Testis (tissue), 2 donors: ENCODE measurements around the gene GRM5.

Source experiments
- CTCF ChIP-seq, 3 experiments: fragments of 450-650 bp in 2 of 3; fragments of 200-600 bp in 1 of 3; sonication (generic) in 1 of 3; IDR thresholded peaks; one replicate each; pipeline ENCODE4 v1.5.1; 2016 to 2019; ENCODE audit warnings: antibody characterized with exemption in 3 of 3, mild to moderate bottlenecking in 2 of 3, moderate library complexity in 1 of 3
- POLR2A ChIP-seq: fragments of 450-650 bp; IDR thresholded peaks from one replicate; pipeline ENCODE4 v1.6.1; 2017; ENCODE audit warnings: antibody characterized with exemption, mild to moderate bottlenecking, moderate library complexity

GRCh38 chr11:89015614-89016013 lies 50.2 kb downstream of the GRM5 start:
- no peak for TF ChIP-seq CTCF (IDR thresholded peaks at IDR 0.05)
- no peak for TF ChIP-seq POLR2A
